ENCODE measurements around the gene LGR4.
"Not testable (repeated sequence)": the region's sequence is repeated elsewhere in the genome, so short reads cannot be mapped to it uniquely, and the experiment has no call there.

LGR4 gene

GRCh38 chr11:27472398-27473016, at the start of gene LGR4:
LGR4 (minus strand) TSS chr11:27472790; CDS start chr11:27472302, 488 bp downstream.
- peak; percentile 67 for DNase-seq

- no peak for DNase-seq
These were observed 47.6 kb upstream of the LGR4 start for GRCh38 chr11:27520226-27520625.

DNA sequence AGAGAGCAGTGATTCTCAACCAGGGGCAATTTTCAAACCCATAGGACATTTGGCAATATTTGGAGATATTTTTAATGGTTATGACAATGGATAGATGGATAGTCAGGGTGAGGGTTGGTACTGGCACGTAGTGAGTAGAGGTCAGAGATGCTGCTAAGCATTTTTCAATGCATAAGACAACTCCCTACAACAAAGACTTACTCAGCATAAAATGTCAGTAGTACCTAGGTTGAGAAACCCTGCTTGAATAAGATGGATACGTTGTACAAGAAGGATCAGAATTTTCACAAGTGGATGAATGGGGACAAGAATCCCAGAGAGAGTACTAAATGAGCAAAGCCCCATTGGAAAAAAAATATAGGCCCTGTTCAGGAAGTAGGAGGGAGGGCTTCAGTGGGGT, 45.9 kb upstream of the LGR4 start:
- DNase-seq = no peak

DNA sequence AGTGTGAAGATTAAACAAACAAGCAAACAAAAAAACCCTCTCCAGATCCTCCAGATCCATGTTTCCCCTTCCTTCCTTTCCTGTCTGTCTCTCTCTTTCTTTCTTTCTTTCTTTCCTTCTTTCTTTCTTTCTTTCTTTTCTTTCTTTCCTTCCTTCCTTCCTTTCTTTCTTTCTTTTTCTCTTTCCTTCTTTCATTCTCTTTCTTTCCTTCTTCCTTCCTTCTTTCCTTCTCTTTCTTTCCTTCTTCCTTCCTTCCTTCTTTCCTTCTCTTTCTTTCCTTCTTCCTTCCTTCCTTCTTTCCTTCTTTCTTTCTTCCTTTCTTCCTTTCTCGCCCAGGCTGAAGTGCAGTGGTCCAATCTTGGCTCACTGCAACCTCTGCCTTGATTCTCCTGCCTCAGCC, 44.9 kb upstream of the LGR4 start:
- DNase-seq = not testable (repeated sequence)

DNA sequence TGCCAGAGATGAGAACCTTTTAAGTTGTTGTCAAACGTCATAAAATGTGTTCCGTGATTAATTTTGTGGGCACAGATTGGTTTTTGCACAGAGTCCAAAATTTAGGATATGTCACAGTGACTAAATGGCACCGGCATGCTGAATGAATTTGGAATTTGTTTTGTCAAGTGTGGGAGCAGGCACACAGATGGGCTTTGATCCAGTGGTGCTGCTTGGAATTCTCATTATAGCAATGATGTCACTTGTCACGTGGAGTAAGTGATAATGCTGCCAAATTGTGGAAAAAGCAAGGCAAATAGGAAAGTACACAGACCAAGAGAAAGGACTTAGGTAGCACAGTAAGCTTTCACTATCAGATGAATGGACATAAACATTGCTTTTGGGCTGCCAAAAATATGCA, 42.0 kb upstream of the LGR4 start:
- no peak for DNase-seq

DNA sequence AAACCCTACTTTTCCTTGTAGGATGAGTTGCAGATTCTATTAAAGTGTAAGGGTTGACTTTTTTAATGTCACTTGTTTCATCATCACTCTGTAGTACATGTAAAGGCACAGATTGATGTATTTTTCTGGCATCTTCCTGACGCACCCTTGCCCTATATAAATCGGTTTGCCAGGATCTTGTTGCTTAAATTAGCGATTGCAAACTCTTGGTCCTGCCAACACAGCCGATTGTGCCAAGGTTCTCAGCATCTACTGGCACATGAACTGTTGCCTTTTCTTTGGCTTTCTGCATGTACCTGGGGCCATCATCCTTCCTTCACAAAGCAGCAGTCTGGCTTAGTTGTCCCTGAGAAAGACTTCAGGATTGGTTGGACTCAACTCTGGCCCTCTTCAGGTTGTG, 41.5 kb upstream of the LGR4 start:
- DNase-seq = no peak

DNA sequence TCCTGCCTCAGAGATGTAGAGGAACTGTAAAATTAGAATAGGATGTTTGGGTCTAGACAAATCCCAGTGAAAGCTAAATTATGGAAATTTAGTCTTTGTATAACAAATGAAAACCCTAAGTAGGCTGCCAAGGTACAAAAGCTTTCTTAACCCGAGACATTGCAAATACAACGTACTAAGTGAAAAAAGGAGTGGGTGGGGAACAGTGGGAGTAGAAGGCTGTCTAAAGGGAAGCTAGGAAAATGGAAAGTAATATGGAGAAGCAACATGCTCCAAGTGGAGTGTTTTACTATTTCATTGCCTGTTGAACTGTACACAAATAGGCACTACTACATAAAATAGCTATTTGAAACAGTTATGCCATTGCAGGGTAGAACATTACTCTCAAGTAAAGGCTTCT, 40.8 kb upstream of the LGR4 start:
- no peak for DNase-seq

GRCh38 chr11:27512238-27512637, 39.6 kb upstream of the LGR4 start:
- DNase-seq = no peak

DNA sequence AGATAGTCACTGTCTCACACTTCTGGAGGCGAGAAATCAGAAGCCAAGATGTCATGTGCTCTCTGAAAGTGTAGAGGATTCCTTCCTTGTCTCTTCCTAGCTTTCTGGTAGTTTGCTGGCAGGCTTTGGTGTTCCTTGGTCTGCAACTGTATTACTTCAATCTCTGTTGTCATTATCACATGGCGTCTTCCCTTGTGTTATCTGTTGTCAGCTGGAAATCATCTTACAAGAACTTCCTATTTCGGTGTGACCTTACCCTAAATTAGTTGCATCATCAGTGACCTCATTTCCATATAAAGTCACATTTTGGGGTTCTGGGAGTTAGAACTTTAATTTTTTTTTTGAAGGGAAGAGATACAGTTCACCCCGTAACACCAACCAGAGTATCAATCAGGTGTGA, 37.3 kb upstream of the LGR4 start:
- DNase-seq = no peak

- DNase-seq = no peak
These were observed 35.1 kb upstream of the LGR4 start for GRCh38 chr11:27507557-27508322.

GRCh38 chr11:27506200-27507182, 33.9 kb upstream of the LGR4 start, which contains the start of gene LIN7C:
LIN7C (minus strand) TSS chr11:27506769; CDS start chr11:27506752, 17 bp downstream.
- peak; percentile 96 for DNase-seq

- DNase-seq = no peak
These were observed 33.2 kb upstream of the LGR4 start for GRCh38 chr11:27505781-27506180.

- no peak for DNase-seq
These were observed 31.6 kb upstream of the LGR4 start for GRCh38 chr11:27504205-27504604.

GRCh38 chr11:27501100-27501499, 28.5 kb upstream of the LGR4 start:
- DNase-seq = no peak

- no peak for DNase-seq
These were observed 25.3 kb upstream of the LGR4 start for GRCh38 chr11:27497911-27498310.

DNA sequence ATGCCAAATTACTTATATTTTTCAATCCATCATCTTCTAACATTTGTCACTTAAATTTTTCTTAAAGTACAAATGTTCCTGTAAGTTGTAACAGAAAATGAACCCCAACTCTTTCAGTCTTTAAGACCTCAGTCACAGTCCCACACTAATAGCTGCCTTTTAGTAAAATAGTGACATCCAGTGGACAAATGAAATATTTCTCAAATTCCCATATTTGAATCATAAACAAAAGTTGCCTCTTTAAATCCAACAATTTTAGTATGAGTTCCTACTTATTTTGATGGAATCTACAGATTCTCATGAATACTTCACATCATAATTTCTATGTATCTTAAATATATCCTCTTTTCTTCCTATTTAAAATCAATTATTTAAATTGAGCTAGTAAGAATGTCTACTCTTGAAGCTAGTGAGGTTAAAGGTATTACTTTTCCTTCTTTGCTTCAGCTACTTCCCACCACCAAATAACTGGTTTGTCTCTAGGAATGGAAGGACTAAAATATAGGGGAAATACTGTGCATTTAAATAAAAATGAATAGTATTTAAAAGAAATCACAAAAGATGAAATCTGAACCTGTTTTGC, 24.8 kb upstream of the LGR4 start:
- DNase-seq = no peak

DNA sequence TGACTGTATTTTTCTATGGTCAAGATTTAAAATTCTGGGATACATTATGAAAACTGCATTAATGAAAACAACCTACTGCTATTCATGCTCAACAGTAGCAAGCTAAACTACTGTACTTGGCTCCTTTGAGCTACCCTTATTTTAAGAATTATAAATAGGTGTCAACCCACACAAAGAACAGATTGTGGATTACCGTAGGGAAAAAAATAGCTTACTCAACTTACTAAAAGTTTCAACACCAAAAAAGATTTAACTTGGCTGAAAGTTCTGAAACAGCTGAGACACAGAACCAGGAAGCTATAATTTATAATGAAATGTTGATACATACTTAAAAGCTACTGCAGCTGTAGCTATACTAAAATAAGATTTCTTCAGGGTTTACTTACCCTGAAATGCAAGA, 23.9 kb upstream of the LGR4 start:
- DNase-seq = no peak

- DNase-seq = no peak
These were observed 23.2 kb upstream of the LGR4 start for GRCh38 chr11:27495710-27496300.

DNA sequence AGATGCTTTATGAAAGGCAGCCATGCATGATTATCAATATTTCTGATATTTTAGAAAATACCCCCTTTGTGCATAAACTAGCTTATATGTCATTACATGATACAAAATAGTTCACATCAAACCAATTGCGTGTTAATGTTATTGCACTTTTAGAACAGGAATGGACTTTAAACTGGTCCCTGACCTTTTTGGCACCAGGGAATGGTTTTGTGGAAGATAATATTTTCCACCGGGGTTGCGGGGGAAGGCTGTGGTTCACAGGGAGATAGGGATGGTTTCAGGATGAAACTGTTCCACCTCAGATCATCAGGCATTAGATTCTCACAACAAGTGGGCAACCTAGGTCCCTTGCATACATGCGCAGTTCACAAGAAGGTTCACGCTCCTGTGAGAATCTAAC, 16.5 kb upstream of the LGR4 start:
- no peak for DNase-seq

GRCh38 chr11:27487706-27488105, 15.1 kb upstream of the LGR4 start:
- no peak for DNase-seq

DNA sequence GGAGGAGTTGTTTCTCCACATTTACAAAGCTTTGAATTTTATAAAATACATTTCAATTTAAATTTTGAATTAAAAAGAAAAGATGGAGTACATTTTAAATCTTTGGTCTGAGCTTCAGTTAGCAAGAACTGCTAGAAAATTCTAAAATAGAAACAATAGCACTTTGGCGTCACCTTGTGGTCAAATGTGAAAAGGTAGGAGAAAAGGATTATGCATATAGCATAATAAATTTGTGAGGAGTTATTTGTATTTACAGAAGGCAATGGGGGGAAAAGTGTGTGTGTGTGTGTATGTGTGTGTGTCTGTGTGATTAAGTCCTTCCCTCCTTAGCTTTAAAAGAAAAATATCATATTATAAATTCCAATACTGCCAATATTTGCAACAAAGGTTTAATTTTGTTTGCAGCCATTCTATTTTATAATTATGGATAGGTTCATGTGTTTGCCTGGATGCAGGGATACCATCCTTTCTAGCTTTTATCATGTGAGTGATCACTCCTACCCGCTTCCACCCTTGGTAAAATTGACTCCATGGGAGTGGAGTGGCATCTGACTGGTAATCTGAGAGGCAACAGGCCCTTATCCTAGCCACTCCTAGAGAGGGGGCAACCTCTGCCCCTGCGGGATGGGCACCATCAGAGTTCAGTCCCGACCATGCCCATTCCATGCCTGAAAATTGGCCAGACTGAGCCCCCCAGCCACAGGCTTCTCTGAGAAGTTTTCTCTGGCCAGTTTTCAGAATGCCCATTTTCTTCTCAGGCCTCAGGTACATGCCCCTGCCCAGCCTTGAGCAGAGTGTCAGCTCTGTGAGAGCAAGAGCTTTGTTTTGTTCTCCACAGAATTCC, 13.6 kb upstream of the LGR4 start:
- DNase-seq = no peak

DNA sequence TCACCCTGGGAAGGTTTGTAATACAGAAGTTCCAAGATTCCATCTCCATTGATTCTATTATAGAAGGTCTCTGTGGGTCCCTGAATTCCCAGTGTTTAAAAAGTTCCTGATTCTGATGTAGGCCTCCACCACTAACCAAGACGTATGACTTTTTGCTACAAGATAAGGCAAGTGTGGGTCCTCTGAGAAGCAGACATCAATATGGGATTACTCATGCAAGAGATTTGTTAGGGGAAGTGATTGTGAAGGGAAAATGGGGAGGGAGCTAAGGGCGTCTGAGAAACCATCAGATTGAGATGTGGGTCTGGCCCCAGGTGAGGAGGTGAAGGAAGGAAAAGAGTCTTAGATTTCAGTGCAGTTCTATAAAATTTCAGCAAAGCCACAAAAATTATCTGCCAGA, 10.2 kb upstream of the LGR4 start:
- no peak for DNase-seq
